GM12878 (cell line): ENCODE data around the gene ZNF267. TPM values are rescaled to one million over a fixed set of nuclear protein-coding genes. Genes with fewer than 3 reads are reported as not detected.

Experiments
- BCL3 ChIP-seq: IDR thresholded peaks from 2 replicates; pipeline ENCODE4 v1.6.1; 2011; ENCODE audit warnings: borderline replicate concordance, low read depth, mild to moderate bottlenecking, moderate library complexity, low read length; ENCODE audit not compliant: insufficient read depth, poor library complexity, severe bottlenecking
- CTCF ChIP-seq, 3 experiments: IDR thresholded peaks in 2 of 3; conservative IDR thresholded peaks in 1 of 3; 2 replicates each; pipeline ENCODE4 v1.5.1; 2011; ENCODE audit warnings: low read depth in 3 of 3, low read length in 3 of 3, mild to moderate bottlenecking in 3 of 3, control low read depth in 2 of 3, moderate library complexity in 2 of 3, inconsistent platforms in 1 of 3, mixed read lengths in 1 of 3; ENCODE audit not compliant: control insufficient read depth in 2 of 3, insufficient read depth in 1 of 3; ENCODE audit errors: extremely low read depth in 1 of 3
- DPF2 ChIP-seq: fragments of 450-650 bp; IDR thresholded peaks from 2 replicates; pipeline ENCODE4 v1.6.1; 2017; ENCODE audit warnings: mild to moderate bottlenecking
- ELK1 ChIP-seq: IDR thresholded peaks from 2 replicates; pipeline ENCODE4 v1.6.1; 2012; ENCODE audit warnings: low read depth, low read length, improper control_type of control experiment
- KAT2A ChIP-seq: conservative IDR thresholded peaks from 2 replicates; pipeline ENCODE4 v1.6.1; 2011; ENCODE audit warnings: low read depth, low read length; ENCODE audit not compliant: control insufficient read depth
- NKRF ChIP-seq: fragments of 450-650 bp; conservative IDR thresholded peaks from 2 replicates; pipeline ENCODE4 v1.6.1; 2017; ENCODE audit warnings: mild to moderate bottlenecking, moderate library complexity
- PKNOX1 ChIP-seq: fragments of 450-650 bp; IDR thresholded peaks from 2 replicates; pipeline ENCODE4 v1.6.1; 2016; ENCODE audit warnings: mild to moderate bottlenecking
- RCOR1 ChIP-seq: conservative IDR thresholded peaks from 2 replicates; pipeline ENCODE4 v1.6.1; 2012; ENCODE audit warnings: low read depth, low read length, improper control_type of control experiment
- REST ChIP-seq: IDR thresholded peaks from 2 replicates; pipeline ENCODE4 v1.6.1; 2012; ENCODE audit warnings: mild to moderate bottlenecking, low read depth, low read length
- USF1 ChIP-seq: IDR thresholded peaks from 2 replicates; pipeline ENCODE4 v1.6.1; 2011; ENCODE audit warnings: borderline replicate concordance, low read depth, mild to moderate bottlenecking, moderate library complexity, mixed read lengths, low read length; ENCODE audit not compliant: insufficient read depth; ENCODE audit errors: extremely low read length
- ZBTB33 ChIP-seq: fragments of 450-650 bp; IDR thresholded peaks from 2 replicates; pipeline ENCODE4 v1.6.1; 2017; ENCODE audit warnings: mild to moderate bottlenecking
- polyA plus RNA-seq, 11 experiments: library from polyadenylated mRNA; depleted of rRNA in 4 of 11; unstranded in 6 of 11; stranded (reverse) in 5 of 11; fragments of >200 nt; fragmentation: Nextera tagmentation in 4 of 11; fragmentation: Illumina TruSeq in 1 of 11; extraction: Ambion mirVana in 4 of 11; extraction: Trizol in 1 of 11; gene quantifications; 1 replicate in 1 of 11; 2 replicates in 10 of 11; pipeline versions ENCODE4 v1.2.1 to v1.2.3, GENCODE V29; 2011 to 2016; ENCODE audit warnings: inconsistent platforms in 2 of 11, missing spikeins in 2 of 11, low read depth in 1 of 11
- total RNA-seq, 4 experiments: library from RNA; depleted of rRNA in 3 of 4; stranded (reverse); fragments of >200 nt in 3 of 4; fragmentation: Illumina TruSeq in 1 of 4; extraction: Trizol in 1 of 4; gene quantifications; 2 replicates each; pipeline versions ENCODE4 v1.2.1 to v1.2.3, GENCODE V29; 2013 to 2021

The ZNF267 gene
- total and polyA plus RNA-seq, 10 of the 15 experiments (the other 5 are each of a cell fraction or from before 2014, with no cell fraction given), result 16.3 to 54.6 (median 29.6) TPM

GRCh38 chr16:31876951-31877828 lies 3.6 kb downstream of the ZNF267 start (continued):
- TF ChIP-seq ZBTB33, result no peak
- no peak for TF ChIP-seq CTCF (IDR thresholded peaks at IDR 0.05 in 2 of 3, conservative IDR thresholded peaks at IDR 0.05 in 1 of 3; ENCODE audit: control insufficient read depth in 2 of 3, extremely low read depth in 1 of 3, insufficient read depth in 1 of 3, low read depth in 3 of 3, low read length in 3 of 3)
- TF ChIP-seq NKRF, result no peak
- 0 out of 2 replicates have a peak, but pooled peaks have one; percentile 63 for TF ChIP-seq RCOR1
- TF ChIP-seq REST, result no peak
- peak; percentile 91 for TF ChIP-seq DPF2
- TF ChIP-seq ELK1, result no peak
- TF ChIP-seq KAT2A, result no peak
- TF ChIP-seq PKNOX1, result peak; percentile 18; the same call in 1 of the 2 replicates
- TF ChIP-seq BCL3, result peak; percentile 79
- no peak for TF ChIP-seq USF1
